Urothelium cell line (cell line): Measurements from ENCODE around the gene GALNTL6.
"Not testable (repeated sequence)": the region's sequence is repeated elsewhere in the genome, so short reads cannot be mapped to it uniquely, and the experiment has no call there.

Experiments
- DNase-seq: peaks from one replicate; pipeline ENCODE4 v3.0.0; 2011; ENCODE audit warnings: low spot score, mixed read lengths
- FAIRE-seq: peaks from 2 replicates; lab custom pipeline; 2011; peaks lifted over from hg19 to GRCh38; lab: Jason Lieb, UNC

GALNTL6 gene

DNA sequence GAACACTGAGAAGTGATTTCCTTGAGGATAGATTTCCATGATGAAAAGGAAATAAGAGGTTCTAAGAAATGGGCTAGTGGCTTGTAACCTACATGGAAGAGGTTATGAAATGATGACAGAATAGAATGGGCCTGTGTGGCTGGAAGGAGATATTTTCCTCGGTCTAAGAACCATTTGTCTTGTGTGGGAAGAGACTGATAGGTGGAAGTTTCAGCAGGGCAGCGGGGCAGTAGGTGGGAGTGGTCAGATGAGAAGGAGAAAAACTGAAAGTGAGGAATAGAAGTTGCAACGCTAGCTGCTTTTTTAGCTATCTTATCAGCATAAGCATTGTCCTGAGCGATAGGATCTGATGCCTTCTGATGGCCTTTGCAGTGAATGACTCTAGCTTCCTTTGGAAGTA is 1144.0 kb downstream of the GALNTL6 start:
- FAIRE-seq: no peak
- no peak for DNase-seq

DNA sequence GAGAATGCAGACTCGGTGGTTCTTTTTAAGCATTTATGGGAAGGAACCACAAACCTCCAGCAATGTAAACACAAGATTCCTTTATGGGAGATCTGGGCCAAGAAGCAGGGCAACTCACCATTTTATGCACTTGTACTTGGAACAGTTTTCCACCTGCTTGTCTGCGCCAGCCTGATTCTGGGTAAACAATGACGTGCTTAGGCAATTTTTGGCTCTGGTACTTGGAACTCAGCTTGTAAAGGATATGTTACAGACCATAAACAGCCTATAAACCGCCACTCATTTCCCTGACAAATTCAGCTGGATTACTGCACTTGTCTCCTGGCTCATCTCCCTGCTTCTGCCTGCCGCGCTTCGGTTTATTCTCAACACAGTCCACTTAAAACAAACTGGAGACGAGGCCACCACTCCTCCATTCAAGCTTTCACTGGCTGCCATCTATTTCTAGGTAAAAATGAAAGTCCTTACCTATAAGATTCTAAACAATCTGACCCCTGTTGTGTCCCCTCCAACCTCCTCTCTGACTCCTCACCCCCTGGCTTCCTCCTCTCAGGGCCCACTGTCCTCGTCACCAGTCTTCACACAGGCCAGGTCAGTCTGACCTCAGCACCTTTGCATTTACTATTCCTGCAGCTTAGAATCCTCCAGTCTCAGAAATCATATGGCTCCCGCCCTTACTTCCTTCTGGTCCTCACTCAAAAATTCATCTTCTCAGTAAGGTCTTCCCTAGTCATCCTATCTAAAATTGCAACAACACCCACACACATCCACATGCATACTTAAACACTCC is 1149.6 kb downstream of the GALNTL6 start:
- DNase-seq (peak; percentile 65), FAIRE-seq (no peak)

DNA sequence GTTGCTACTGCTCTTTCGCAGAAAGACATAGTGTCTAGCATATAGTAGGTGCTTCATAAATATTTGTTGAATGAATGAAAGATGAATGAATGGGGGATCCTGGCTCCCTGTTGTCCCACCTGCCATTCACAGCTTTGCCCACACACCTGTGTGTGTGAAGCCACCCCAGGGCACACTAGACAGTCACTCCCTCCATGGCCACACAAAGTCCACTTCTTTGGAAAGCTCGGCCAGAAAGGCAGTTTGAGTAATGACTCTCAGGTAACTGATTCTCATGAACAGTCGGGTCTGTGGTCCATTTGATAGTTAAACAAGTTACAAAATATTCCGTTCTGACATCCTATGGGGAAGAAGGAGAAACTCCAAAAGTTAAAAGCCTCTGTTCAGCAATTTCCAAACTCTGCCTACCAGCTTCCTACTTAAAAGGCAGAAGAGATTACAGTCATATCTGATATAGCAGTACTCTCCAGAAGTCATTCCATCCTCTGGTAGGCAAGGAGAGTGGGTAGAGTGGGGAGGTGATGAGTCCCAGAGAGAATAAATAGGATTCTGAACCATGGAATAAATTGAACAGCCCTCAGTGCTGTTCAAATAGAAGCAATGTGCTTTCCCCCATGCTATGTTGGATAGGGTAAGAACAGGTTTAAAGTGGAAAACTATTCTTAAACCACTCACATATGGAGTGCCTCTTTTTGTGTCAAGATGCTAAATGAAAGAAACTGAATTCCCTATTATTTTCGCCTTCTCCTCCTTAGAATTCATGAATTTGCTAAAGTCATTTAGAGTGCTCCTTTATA is 1150.5 kb downstream of the GALNTL6 start:
- FAIRE-seq (no peak), DNase-seq (no peak)

DNA sequence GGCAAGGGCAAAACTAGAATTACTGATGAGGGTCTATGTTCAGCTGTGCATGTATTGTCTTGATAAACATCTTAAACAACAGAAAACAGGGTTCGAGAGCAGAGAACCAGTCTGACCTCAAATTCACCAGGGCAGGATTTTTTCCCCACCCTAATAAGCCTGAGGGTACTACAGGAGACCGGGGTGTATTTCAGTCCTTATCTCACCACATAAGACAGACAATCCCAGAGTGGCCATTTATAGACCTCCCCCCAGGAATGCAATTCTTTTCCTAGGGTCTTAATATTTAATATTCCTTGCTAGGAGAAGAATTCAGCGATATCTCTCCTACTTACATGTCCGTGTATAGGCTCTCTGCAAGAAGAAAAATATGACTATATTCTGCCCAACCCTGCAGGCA is 1157.0 kb downstream of the GALNTL6 start:
- DNase-seq, FAIRE-seq: not testable (repeated sequence)

DNA sequence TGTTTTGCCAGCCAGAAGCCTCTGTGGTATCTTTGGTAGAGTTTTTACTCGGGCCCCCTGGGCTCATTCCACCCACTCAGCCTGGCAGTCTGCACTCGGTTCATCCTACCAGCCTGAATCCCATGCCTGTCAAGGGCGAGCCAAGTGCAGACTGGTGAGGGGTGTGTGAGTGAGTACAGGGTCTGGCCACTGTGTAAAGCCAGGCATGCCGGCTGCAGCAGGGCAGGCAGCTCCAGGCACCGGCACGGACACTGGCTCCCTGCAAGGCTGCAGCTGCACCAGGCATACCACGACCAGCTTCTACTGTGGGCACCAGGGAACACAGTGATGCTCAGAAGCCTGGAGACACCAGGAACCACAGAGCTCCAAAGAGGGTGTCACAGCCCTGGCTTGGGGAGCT is 1161.4 kb downstream of the GALNTL6 start:
- DNase-seq (no peak), FAIRE-seq (no peak)

DNA sequence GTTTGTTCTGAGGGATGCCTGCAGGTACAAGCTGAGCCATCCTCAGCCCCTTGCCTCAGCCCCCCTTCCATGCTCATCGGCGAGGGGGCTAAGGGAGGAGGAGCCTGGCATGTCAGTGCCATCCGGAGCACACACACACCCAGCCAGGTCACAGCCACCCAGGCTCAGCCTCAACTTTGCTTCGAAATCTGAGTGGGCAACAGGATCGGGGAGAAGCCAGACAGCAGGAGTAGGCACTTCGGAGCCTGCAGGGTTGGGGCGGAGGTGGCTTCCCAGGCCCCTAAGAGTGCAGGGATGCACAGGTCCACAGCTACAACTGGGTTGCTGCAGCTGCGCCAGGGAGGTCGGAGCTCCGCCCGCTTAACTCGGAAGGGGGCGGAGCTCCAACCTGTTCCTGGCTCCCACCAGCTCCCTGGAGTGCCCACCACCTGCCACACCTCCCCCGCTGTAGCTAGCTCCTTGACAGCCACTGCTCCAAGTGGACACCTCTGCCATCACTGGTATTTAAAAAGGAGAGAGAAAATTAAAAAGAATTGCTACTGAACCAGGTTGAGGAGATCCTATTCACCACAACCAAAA is 1162.5 kb downstream of the GALNTL6 start:
- DNase-seq (no peak), FAIRE-seq (no peak)

DNA sequence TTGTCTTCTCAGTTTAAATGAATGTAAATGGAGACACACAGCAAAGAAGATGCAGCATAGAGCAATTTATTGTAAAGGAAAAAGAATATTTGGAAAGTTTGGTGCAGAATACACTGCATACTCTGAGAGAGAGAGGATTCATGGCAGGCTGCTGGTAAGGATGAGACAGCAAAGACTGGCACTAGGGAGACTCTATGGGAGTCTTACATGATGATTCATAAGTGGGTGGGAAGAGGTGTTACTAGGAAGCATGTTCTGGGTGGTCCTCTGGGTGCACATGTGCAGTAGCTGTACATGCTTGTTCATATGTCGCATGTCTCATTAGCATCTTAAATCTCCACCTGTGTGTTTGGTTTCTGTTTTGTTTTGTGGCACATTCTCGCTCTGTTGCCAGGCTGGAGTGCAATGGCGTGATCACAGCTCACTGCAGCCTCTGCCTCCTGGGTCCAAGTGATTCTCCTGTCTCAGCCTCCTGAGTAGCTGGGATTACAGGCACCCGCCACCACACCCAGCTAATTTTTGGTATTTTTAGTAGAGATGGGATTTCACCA is 1164.4 kb downstream of the GALNTL6 start:
- not testable (repeated sequence) for DNase-seq, FAIRE-seq

DNA sequence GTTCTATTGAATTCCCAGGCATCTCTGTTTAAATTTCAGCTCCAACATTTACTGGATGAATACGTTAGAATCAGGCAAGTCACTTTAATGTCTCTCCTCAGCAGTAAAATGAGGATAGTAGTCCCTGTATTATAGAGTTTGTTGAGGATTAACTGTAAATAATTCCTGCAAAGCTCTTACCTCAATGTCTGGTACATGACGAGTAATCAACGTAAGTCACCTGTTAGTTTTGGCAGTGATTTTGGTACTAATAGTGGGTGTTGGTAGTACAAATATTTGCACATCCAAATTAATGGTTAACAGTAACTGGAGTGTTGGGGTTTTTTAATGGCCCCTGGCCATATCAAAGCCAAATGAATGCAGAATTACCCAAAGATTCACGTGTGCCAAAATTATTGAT is 1165.6 kb downstream of the GALNTL6 start:
- FAIRE-seq (no peak), DNase-seq (no peak)

DNA sequence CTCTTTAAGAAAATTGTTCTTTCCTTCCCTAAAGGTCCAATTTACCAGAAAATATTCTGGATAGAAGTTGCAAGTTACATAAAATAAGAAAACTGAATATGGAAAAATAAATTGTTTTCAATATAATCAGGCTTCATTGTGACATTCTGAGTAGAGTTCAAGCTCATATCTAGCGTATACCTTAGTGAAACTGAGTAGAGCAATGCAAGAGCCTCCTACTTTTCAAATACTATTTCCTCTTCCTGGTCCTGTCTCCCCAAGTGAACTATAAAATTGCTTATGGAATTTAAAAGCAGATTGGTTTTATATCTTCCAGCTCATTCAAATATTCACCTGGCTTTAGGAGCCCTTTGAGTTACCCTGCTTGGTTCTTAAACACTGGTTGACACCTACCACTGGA is 1166.1 kb downstream of the GALNTL6 start:
- no peak for FAIRE-seq
- no peak for DNase-seq

DNA sequence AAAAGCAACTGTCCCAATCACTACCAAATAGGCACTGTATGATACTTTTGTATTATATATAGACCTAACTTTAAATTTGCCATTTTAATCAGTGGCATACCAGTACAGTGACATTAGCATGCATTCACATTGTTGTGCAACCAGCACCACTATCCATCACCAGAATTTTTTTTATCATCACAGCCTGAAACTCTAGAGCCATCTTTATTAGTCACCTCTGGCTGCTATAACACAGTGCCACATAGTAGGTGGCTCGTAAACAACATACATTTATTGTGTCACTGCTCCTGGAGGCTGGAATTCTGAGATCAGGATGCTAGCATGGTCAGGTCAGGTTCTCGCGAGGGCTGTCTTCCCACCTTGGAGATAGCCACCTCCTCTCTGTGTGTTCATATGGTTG is 1167.0 kb downstream of the GALNTL6 start:
- FAIRE-seq (no peak), DNase-seq (no peak)

DNA sequence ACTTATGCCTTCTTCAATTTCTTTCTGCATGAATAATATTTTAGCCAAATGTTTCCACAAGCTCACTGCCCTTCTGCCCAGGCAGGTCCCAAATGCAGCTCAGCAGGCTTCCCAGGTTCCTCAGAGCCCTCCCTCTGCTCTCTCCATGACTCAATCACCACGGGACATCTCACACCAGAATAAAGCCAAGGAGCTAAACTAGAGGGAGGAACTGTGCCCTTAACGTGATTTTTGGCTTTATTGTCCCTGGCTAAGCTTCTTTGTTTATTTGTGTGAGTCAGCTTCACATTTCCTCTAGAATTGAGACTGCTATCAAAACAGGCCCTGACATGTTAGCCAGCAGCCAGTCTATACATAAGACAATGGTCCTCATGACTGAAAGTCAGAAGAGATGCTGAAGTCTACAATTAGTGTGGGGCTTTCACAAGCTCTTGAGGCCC is 1169.0 kb downstream of the GALNTL6 start:
- FAIRE-seq (no peak), DNase-seq (peak; percentile 72)

DNA sequence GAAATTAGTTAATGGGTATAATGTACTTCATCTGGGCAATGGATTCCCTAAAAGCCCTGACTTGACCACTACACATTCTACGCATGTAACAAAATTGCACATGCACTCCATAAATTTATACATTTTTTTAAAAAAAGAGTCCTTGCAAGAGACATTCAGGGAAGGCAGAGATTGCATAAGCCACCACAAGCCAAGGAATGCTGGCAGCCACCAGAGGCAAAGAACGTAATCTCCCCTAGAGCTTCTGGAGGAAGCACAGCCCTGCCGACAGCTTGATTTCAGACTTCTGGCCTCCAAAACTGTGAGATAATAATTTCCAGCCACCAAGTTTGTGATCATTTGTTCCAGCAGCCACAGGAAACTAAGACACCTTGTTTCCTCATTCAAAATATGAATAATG is 1169.8 kb downstream of the GALNTL6 start:
- FAIRE-seq (no peak), DNase-seq (no peak)

DNA sequence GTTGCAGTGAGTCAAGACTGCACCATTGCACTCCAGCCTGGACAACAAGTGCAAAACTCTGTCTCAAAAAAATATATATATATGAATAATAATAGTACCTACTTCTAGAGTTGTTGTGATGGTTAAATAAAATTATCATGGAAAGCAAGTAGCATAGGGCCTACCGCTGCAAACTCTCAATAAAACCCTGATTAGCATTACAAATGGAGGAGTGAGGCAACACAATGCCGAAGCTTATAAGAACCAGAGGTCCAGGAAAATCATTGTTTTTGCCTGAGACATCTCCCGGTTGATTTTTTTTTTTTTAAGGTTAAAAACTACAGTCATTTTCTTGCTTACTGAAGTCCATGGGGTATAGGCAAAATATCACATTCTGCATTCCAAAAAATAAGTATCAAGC is 1170.4 kb downstream of the GALNTL6 start:
- DNase-seq: no peak
- no peak for FAIRE-seq

DNA sequence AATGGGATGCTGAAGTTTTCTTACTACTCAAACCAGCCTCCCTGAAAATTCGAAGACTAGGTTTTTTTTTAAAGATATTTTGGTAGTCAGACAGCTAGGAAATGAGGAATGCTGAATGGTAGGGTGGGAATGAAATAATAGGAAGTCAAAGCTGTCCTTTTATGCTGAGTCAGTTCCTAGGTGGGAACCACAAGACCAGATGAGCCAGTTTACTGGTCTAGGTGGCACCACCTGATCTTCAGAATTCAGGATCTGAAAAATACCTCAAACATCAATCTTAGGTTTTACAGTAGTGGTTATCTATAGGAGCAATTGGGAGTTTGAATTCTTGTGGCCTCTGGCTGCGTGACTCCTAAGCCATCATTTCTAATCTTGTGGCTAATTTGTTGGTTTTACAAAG is 1172.3 kb downstream of the GALNTL6 start:
- no peak for FAIRE-seq

DNA sequence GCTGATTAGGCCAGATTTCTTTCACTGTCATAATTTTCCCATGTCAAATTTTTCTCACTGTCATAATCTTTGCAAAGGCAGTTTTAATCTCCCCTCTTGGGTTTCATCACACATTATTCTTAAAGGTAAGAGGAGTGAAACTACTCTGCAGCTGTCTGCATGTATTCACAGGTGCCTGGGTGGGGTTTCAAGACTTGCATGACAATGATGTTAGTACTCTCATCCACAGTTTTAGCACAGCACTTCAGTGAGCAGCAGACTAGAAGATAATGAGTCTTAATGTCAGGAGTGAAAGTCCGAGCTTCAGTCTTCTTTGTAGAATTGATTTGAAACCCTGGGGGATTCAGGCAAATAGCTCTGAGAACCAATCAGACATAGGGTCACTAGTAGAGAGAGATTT is 1172.9 kb downstream of the GALNTL6 start:
- DNase-seq (no peak), FAIRE-seq (no peak)

More for the DNA sequence above, 1172.3 kb downstream of the GALNTL6 start:
- no peak for DNase-seq

DNA sequence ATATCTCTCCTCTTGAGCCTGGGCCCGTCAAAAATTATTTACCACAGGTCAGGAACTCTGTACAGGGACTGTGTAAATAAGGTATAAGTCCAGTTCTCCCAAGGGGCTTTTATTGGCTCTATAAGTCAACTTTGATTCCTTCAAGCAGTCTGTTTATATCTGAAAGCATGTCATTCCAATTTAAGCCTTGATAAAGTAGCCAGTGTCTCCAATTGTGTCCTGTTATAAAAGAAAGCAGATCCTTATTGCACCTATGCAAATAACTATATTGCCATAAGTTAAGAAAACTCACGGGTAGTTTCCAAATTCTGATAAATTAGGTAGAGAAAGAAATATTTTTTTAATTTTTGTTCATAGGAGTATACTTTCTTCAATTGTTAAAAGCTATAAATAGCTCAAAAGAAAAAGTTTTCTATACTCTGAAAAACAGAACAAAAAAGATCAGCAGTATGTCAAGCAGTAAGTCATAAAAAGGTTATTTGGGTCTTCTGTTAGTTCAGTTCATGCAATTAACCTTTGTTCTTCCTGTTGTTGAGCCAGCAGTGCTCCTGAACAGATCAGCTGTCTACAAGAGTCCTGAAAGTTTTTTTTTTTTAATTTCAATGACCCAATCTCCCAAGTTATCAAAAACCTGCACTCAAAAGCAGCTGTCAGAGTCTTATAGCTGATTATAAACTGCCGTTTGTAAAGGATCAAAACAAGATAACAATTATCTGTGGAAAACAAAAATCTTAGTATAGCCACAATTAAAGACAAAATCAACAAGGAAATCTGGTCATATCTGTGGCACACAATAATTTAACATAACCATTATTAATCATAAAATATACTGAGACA is 1177.0 kb downstream of the GALNTL6 start:
- FAIRE-seq (no peak), DNase-seq (no peak)

DNA sequence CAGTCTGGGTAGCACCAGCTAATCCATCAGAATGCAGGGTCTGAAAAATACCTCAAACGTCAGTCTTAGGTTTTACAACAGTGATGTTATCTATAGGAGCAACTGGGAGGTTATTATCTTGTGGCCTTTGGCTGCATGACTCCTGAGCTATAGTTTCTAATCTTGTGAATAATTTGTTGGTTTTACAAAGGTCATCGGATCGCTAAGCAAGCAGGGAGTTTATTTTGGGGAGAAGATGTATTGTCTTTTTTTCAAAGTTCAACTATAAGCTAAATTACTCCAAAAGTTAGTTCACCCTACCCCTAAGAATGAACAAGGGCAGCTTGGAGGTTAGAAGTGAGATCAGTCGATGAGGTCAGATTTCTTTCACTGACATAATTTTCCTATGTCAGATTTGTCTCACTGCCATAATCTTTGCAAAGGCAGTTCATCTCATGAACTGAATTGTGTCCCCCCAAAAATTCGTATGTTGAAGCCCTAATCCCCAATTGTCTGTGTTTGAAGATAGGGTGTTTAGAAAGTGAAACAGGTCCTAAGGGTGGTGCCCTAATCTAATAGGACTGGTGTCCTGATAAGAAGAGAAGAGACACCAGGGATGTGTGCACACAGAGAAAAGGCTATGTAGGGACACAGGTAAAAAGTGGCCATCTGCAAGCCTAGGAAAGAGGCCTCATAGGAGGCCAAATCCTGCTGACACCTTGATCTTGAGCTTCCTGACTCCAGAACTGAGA is 1179.6 kb downstream of the GALNTL6 start:
- DNase-seq (no peak), FAIRE-seq (no peak)

DNA sequence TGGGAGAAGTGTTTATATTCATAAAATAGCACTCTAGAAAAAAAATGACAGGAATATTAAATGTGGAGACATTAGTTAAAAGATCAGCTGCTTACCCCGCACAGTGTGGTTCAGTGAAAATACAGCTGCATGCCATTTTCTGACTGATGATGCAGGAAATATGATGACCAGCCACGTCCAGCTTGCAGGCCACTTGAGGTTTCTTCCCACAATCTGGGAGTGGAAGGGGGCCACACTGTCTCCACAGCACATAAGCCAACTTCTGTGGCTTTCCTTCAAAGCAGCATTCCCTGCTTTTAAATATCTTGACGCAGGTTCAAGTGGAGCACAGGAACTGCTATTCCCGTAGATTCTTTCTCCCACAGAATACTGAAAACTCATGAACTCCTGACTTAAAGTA is 1182.0 kb downstream of the GALNTL6 start:
- DNase-seq (no peak), FAIRE-seq (no peak)

DNA sequence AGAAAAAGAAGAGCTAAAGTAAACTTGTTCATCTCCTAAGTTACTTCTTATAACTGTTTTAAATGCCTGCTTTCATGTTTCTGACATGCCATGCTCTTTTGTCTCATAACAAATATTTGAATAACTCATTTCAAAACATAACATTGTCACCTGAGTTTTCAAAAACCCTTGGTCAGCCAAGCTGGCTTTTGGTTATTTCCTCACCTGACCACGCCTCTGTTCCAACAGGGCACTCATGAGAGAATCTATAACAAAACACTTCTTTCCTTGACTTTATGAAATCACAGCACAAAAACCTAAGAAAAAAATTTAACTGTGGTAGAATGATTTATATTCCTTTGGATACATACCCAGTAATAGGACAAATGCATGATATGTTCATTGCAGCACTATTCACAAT is 1182.5 kb downstream of the GALNTL6 start:
- FAIRE-seq: no peak
- no peak for DNase-seq
